Sigmoid colon (tissue), 7 donors: ENCODE results near the gene TSPOAP1. TPM values are rescaled to one million over a fixed set of nuclear protein-coding genes. Genes with fewer than 3 reads are reported as not detected.

Experiments used
- DNase-seq: peaks from one replicate; pipeline ENCODE4 v3.0.0-alpha.2; 2019
- H3K27ac ChIP-seq, 4 donors: fragments of 200-600 bp; sonication (generic); one replicate each; pipeline ENCODE4 v1.5.1; 2016 to 2019; ENCODE audit warnings: mild to moderate bottlenecking in 1 of 4
- H3K27me3 ChIP-seq, 3 donors: fragments of 200-600 bp; sonication (generic); one replicate each; pipeline ENCODE4 v1.5.1; 2019; ENCODE audit warnings: mild to moderate bottlenecking in 1 of 3
- H3K36me3 ChIP-seq, 4 donors: fragments of 200-600 bp; sonication (generic); one replicate each; pipeline ENCODE4 v1.5.1; 2016 to 2019
- H3K4me1 ChIP-seq, 4 donors: fragments of 200-600 bp; sonication (generic); one replicate each; pipeline ENCODE4 v1.5.1; 2017 to 2019
- H3K4me3 ChIP-seq, 4 donors: fragments of 200-600 bp; sonication (generic); one replicate each; pipeline ENCODE4 v1.5.1; 2017 to 2019; ENCODE audit warnings: mild to moderate bottlenecking in 2 of 4, moderate library complexity in 1 of 4
- H3K9me3 ChIP-seq, 4 donors: fragments of 200-600 bp in 3 of 4; sonication (generic) in 3 of 4; one replicate each; pipeline versions ENCODE4 v1.5.1 to v1.6.1; 2013 to 2019
- CTCF ChIP-seq, 4 experiments: fragments of 450-650 bp in 3 of 4; fragments of 200-600 bp in 1 of 4; IDR thresholded peaks; one replicate each; pipeline ENCODE4 v1.5.1; 2016 to 2019; ENCODE audit warnings: antibody characterized with exemption in 4 of 4, mild to moderate bottlenecking in 3 of 4, moderate library complexity in 2 of 4
- EP300 ChIP-seq, 4 donors: sonication (generic); formaldehyde crosslinking; IDR thresholded peaks; one replicate each; pipeline ENCODE4 v1.6.1; 2017; ENCODE audit warnings: antibody characterized with exemption in 4 of 4
- POLR2A ChIP-seq, 2 donors: fragments of 450-650 bp; IDR thresholded peaks; one replicate each; pipeline ENCODE4 v1.6.1; 2016; ENCODE audit warnings: antibody characterized with exemption in 2 of 2, mild to moderate bottlenecking in 2 of 2, moderate library complexity in 2 of 2
- POLR2AphosphoS5 ChIP-seq, 4 donors: sonication (generic); formaldehyde crosslinking; IDR thresholded peaks; one replicate each; pipeline ENCODE4 v1.6.1; 2017; ENCODE audit warnings: antibody characterized with exemption in 4 of 4
- WGBS, 2 donors: extraction: QIAGEN DNeasy Blood & Tissue Kit; methylation state at CpG; one replicate each; pipeline ENCODE4 v1.1.7; 2013; 5-methylcytosine and 5-hydroxymethylcytosine counted together
- intact Hi-C: fragments of 100-400 bp; cut with DNase I; formaldehyde crosslinking; loops from one replicate; pipeline ENCODE4 v1.15.1; 2023
- polyA plus RNA-seq, 3 donors: library from polyadenylated mRNA; stranded (reverse); fragments of 200-250 nt; gene quantifications; one replicate each; pipeline ENCODE4 v1.2.3, GENCODE V29; 2013
- total RNA-seq, 4 donors: library from RNA; depleted of rRNA; stranded (reverse); fragments of >200 nt; gene quantifications; one replicate each; pipeline ENCODE4 v1.1.0, GENCODE V29; 2016
- donor health status: healthy with polysubstance abuse.
- donor health status: Bipolar disorder and iron deficiency.
- donor health status: healthy.

Gene TSPOAP1, protein sequence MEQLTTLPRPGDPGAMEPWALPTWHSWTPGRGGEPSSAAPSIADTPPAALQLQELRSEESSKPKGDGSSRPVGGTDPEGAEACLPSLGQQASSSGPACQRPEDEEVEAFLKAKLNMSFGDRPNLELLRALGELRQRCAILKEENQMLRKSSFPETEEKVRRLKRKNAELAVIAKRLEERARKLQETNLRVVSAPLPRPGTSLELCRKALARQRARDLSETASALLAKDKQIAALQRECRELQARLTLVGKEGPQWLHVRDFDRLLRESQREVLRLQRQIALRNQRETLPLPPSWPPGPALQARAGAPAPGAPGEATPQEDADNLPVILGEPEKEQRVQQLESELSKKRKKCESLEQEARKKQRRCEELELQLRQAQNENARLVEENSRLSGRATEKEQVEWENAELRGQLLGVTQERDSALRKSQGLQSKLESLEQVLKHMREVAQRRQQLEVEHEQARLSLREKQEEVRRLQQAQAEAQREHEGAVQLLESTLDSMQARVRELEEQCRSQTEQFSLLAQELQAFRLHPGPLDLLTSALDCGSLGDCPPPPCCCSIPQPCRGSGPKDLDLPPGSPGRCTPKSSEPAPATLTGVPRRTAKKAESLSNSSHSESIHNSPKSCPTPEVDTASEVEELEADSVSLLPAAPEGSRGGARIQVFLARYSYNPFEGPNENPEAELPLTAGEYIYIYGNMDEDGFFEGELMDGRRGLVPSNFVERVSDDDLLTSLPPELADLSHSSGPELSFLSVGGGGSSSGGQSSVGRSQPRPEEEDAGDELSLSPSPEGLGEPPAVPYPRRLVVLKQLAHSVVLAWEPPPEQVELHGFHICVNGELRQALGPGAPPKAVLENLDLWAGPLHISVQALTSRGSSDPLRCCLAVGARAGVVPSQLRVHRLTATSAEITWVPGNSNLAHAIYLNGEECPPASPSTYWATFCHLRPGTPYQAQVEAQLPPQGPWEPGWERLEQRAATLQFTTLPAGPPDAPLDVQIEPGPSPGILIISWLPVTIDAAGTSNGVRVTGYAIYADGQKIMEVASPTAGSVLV (N-terminal part only)
- 10 to 100 TPM; 12.5 to 28.4 (median 17.0) TPM for total RNA-seq
- 1 to 10 TPM in 2 of 3 donors, under 1 TPM in 1; 0.69 to 7.2 (median 3.6) TPM for polyA plus RNA-seq

DNA sequence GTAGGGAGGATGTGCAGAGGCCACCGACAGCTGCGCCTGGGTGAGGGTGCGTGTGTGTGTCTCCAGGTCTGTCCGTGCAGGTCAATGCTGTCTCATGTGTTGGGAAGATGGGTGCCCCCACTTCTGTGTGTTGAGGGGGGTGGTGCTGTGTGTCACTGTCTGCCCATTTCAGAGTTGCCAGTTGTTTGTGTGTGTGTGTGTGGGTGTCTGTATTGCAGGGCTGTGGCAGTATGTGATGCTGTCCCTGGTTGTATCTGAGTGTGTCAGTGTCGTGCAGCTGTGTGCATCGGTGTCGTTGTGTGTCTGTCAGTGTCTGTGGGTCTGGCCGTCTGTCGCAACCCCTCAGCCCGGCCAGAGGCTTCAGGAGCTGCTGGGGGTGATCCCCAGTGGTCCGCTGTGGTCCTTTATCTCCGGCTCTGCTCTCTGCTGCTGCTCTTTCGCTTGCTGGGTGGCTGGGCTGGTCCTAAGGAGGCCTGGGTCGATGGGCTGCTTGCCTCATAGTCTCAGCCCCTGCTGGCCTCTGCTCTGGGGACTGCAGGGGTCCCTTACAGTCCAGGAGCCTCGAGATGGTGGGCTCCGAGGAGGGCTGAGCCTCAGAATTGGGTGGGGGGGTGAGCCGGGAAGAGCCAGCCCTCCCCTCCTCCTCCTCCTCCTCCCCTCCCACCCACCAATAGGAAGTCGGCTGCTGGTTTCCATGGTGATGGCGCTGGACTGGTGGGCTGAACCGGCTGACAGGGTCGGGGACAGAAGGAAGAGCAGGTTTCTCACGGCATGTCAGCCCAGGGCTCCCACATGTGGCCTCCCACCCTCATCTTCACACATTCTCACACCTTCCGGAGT, at the start of gene TSPOAP1:
TSPOAP1 (minus strand) TSS at position 601 of the 840 bp plus-strand sequence. CDS start 875 bp downstream, outside the sequence.
- Histone ChIP-seq H3K4me3 (no peak within 1 kb of the TSS), H3K27me3 (peaks cover 0 to 19% (median 0%) of the 10 kb centered on the region in 3 donors), H3K36me3 (no peaks in the 10 kb centered on the region), H3K27ac (no peak within 1 kb of the TSS), H3K4me1 (peaks cover 0 to 21% (median 18%) of the 10 kb centered on the region in 4 donors), H3K9me3 (no peaks in the 10 kb centered on the region)
- DNase-seq = no peak
- intact Hi-C loops = no loop called here
- no peak for TF ChIP-seq POLR2A (IDR thresholded peaks at IDR 0.05)
- 31 to 68% methylated on average over 22 to 23 of the region's 23 CpGs for WGBS, 2 donors

DNA sequence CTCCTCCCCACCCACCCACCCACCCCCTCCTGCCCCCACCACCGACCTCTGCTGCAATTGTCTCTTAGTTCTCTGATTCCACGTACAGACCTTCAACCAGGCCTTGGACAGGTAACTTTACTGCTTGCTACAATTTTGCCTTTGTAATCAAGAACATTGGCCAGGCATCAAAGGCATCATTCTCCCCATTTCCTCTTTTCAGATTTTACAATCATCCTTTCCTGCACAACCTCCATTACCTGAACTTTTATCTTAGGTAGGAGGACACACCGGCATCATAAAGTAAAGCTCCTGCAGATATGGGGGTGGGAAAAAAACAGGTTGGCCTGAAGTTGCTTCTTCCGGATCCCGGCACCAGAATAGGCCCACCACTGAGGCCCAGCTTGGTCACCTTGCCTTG, 49.1 kb upstream of the TSPOAP1 start:
- Histone ChIP-seq H3K36me3 (no peaks in the 10 kb centered on the region), H3K9me3 (no peaks in the 10 kb centered on the region), H3K4me3 (no peak overlapping the region), H3K27ac (no peak overlapping the region), H3K27me3 (no peaks in the 10 kb centered on the region), H3K4me1 (no peaks in the 10 kb centered on the region)
- intact Hi-C loops = no loop called here
- DNase-seq = no peak
- WGBS, 2 donors = 18 to 71% methylated on average over 5 of the region's 5 CpGs
- no peak for TF ChIP-seq CTCF (IDR thresholded peaks at IDR 0.05)

DNA sequence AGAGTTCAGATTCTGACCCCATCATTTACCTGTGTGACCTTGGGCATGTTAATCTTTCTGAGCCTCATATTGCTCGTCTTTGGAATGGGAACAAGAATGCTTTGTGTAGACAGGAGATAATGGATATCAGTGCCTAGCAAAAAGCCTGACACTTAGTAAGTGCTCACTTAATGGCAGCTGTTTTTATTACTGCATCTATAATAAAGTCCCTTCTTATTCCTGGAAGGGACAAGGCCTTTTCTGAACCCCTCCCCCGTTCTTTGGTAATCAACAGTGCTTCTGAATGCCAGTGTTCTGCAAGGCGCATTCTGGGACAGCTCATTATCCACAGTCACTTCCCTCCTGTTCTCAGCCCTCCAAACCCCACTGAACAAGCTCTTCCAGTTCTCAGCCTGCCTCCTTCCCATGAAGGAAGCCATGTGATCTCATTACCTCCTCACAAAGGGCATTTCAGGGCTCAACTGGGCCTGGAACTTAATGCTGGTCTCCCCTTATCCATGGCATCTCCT, 48.6 kb upstream of the TSPOAP1 start:
- H3K9me3 ChIP-seq = no peaks in the 10 kb centered on the region
- H3K36me3 ChIP-seq = no peaks in the 10 kb centered on the region
- intact Hi-C loops = no loop called here
- 16 to 73% methylated on average over 3 of the region's 3 CpGs for WGBS, 2 donors
- DNase-seq = no peak
- H3K27ac ChIP-seq = no peak overlapping the region
- H3K27me3 ChIP-seq = no peaks in the 10 kb centered on the region
- H3K4me3 ChIP-seq = no peak overlapping the region
- H3K4me1 ChIP-seq = no peaks in the 10 kb centered on the region
- TF ChIP-seq POLR2A (IDR thresholded peaks at IDR 0.05) (no peak), EP300 (IDR thresholded peaks at IDR 0.05) (no peak), CTCF (IDR thresholded peaks at IDR 0.05) (no peak), POLR2AphosphoS5 (IDR thresholded peaks at IDR 0.05) (no peak)

- no peaks in the 10 kb centered on the region for H3K4me1 ChIP-seq
- TF ChIP-seq CTCF (IDR thresholded peaks at IDR 0.05) = no peak
- no peak for TF ChIP-seq POLR2A (IDR thresholded peaks at IDR 0.05)
- no peak for TF ChIP-seq EP300 (IDR thresholded peaks at IDR 0.05)
- TF ChIP-seq POLR2AphosphoS5 (IDR thresholded peaks at IDR 0.05) = no peak
- no peaks in the 10 kb centered on the region for H3K36me3 ChIP-seq
- no peaks in the 10 kb centered on the region for H3K27me3 ChIP-seq
- intact Hi-C loops = no loop called here
- 26 to 68% methylated on average over 4 of the region's 4 CpGs for WGBS, 2 donors
- H3K4me3 ChIP-seq = no peak overlapping the region
- H3K27ac ChIP-seq = no peak overlapping the region
- DNase-seq = no peak
- H3K9me3 ChIP-seq = no peaks in the 10 kb centered on the region
These were observed 47.9 kb upstream of the TSPOAP1 start for GRCh38 chr17:58376472-58377000.
